Cardiac muscle cell (in vitro differentiated cells and primary cell): ENCODE measurements around the gene VWA5A. TPM values are rescaled to one million over a fixed set of nuclear protein-coding genes. Genes with fewer than 3 reads are reported as not detected.
A peak's percentile ranks its signal among the peaks of the same experiment; 100 is the strongest.

ENCODE experiments used
- DNase-seq, 2 donors: peaks; one replicate each; pipeline versions ENCODE4 v3.0.0 to v3.0.0-alpha.2; 2010 to 2017; ENCODE audit warnings: low read depth in 1 of 2, low spot score in 1 of 2
- H3K27ac ChIP-seq: fragments of 200-600 bp; sonication (generic); 2 replicates; pipeline ENCODE4 v1.5.1; 2016
- H3K27me3 ChIP-seq: fragments of 200-600 bp; sonication (generic); 2 replicates; pipeline ENCODE4 v1.6.0; 2016; ENCODE audit warnings: control low read depth
- H3K36me3 ChIP-seq: fragments of 200-600 bp; sonication (generic); 2 replicates; pipeline ENCODE4 v1.5.1; 2016; ENCODE audit warnings: control low read depth
- H3K4me1 ChIP-seq: fragments of 200-600 bp; sonication (generic); 2 replicates; pipeline ENCODE4 v1.8.1; 2017; ENCODE audit warnings: low read depth, mild to moderate bottlenecking, mixed run types
- H3K4me3 ChIP-seq: fragments of 200-600 bp; sonication (generic); 2 replicates; pipeline ENCODE4 v1.5.1; 2016; ENCODE audit warnings: mild to moderate bottlenecking
- H3K9me3 ChIP-seq: fragments of 200-600 bp; sonication (generic); 2 replicates; pipeline ENCODE4 v1.5.1; 2017; ENCODE audit warnings: low read depth, mild to moderate bottlenecking, control low read depth
- CTCF ChIP-seq: IDR thresholded peaks from 2 replicates; pipeline ENCODE4 v1.5.1; 2012; ENCODE audit warnings: low read depth, mild to moderate bottlenecking, low read length
- polyA plus RNA-seq: library from polyadenylated mRNA; unstranded; fragments of >200 nt; fragmentation: Nextera tagmentation; extraction: Ambion mirVana; gene quantifications from 2 replicates; pipeline ENCODE4 v1.2.1, GENCODE V29; 2016
- total RNA-seq: library from RNA; depleted of rRNA; stranded (reverse); fragments of >200 nt; gene quantifications from 2 replicates; pipeline ENCODE4 v1.2.3, GENCODE V29; 2016

The VWA5A gene
- total and polyA plus RNA-seq, 2 experiments from 2014 or later, result 20.8 to 37.6 TPM

GRCh38 chr11:124179310-124179709 lies 64.1 kb downstream of the VWA5A start:
- no peak for DNase-seq
- no peaks in the 10 kb centered on the region for H3K36me3 ChIP-seq
- H3K4me1 ChIP-seq, result no peaks in the 10 kb centered on the region
- no peak overlapping the region for H3K4me3 ChIP-seq
- H3K27me3 ChIP-seq, result no peaks in the 10 kb centered on the region
- H3K9me3 ChIP-seq, result no peaks in the 10 kb centered on the region
- TF ChIP-seq CTCF, result no peak
- no peak overlapping the region for H3K27ac ChIP-seq

GRCh38 chr11:124183068-124183467 lies 67.8 kb downstream of the VWA5A start, which contains the start of gene OR10D3:
TSS of gene OR10D3 (plus strand) at chr11:124183345. CDS start at chr11:124185270, 1,925 bp downstream.
- H3K27ac ChIP-seq, result no peak within 1 kb of the TSS
- no peak for TF ChIP-seq CTCF
- DNase-seq, result no peak
- no peaks in the 10 kb centered on the region for H3K9me3 ChIP-seq
- H3K36me3 ChIP-seq, result no peaks in the 10 kb centered on the region
- H3K4me3 ChIP-seq, result no peak within 1 kb of the TSS
- H3K4me1 ChIP-seq, result no peaks in the 10 kb centered on the region
- no peaks in the 10 kb centered on the region for H3K27me3 ChIP-seq

- DNase-seq, result peak in 1 of 2 donors; percentile 6
- Histone ChIP-seq H3K27ac (peak overlapping the region; percentile 59), H3K4me3 (no peak overlapping the region), H3K9me3 (no peaks in the 10 kb centered on the region), H3K36me3 (no peaks in the 10 kb centered on the region), H3K27me3 (no peaks in the 10 kb centered on the region), H3K4me1 (no peaks in the 10 kb centered on the region)
- TF ChIP-seq CTCF, result no peak
These were observed 75.3 kb downstream of the VWA5A start for GRCh38 chr11:124190298-124191139.

- no peak for TF ChIP-seq CTCF
- Histone ChIP-seq H3K4me1 (no peaks in the 10 kb centered on the region), H3K36me3 (no peaks in the 10 kb centered on the region), H3K27ac (no peak overlapping the region), H3K4me3 (no peak overlapping the region), H3K9me3 (no peaks in the 10 kb centered on the region), H3K27me3 (no peaks in the 10 kb centered on the region)
- no peak for DNase-seq
These were observed 78.2 kb downstream of the VWA5A start for GRCh38 chr11:124193221-124194010.

- TF ChIP-seq CTCF, result no peak
- Histone ChIP-seq H3K4me1 (no peaks in the 10 kb centered on the region), H3K4me3 (no peak overlapping the region), H3K27ac (no peak overlapping the region), H3K36me3 (no peaks in the 10 kb centered on the region), H3K9me3 (no peaks in the 10 kb centered on the region), H3K27me3 (no peaks in the 10 kb centered on the region)
- peak in 1 of 2 donors; percentile 32 for DNase-seq
These were observed 79.3 kb downstream of the VWA5A start for GRCh38 chr11:124194293-124195188.
